IMR-90 (cell line): ENCODE data around the gene ADAMTS3. TPM values are rescaled to one million over a fixed set of nuclear protein-coding genes. Genes with fewer than 3 reads are reported as not detected.

Experiments used
- ATAC-seq: fragments of 200-7000 bp; cut with Tn5 transposase; 2 replicates; pipeline ENCODE4 v1.9.1; 2020; ENCODE audit warnings: low read depth, mild to moderate bottlenecking, moderate library complexity
- BruUV-seq: library from RNA; stranded (reverse); fragments of 400-500 nt; replicated peaks from 2 replicates; lab custom pipeline; 2021; lab: Mats Ljungman, UMichigan
- CTCF ChIA-PET: fragments of 300-600 bp; formaldehyde crosslinking; extraction: SDS; loops from one replicate; lab custom pipeline; 2021; ENCODE audit warnings: antibody characterized with exemption; lab: Yijun Ruan, JAX
- POLR2A ChIA-PET: fragments of 300-600 bp; sonication (Branson Sonifier 250); formaldehyde crosslinking; loops from one replicate; lab custom pipeline; 2022; ENCODE audit warnings: antibody characterized with exemption; ENCODE audit not compliant: unreplicated experiment; lab: Charles Lee
- DNase-seq: peaks from one replicate; pipeline ENCODE4 v3.0.0; 2013
- H2AFZ ChIP-seq: replicated peaks from 2 replicates; pipeline ENCODE3; 2013; ENCODE audit warnings: low read length, mild to moderate bottlenecking; ENCODE audit not compliant: poor library complexity
- H2AK5ac ChIP-seq: 2 replicates; pipeline ENCODE4 v1.6.1; 2013; ENCODE audit warnings: low read depth, low read length, inconsistent platforms
- H2AK9ac ChIP-seq: replicated peaks from 2 replicates; pipeline ENCODE3; 2013; ENCODE audit warnings: mild to moderate bottlenecking, low read depth, low read length, moderate library complexity; ENCODE audit not compliant: poor library complexity
- H2BK120ac ChIP-seq: 2 replicates; pipeline ENCODE4 v1.6.1; 2013; ENCODE audit warnings: low read depth, low read length, inconsistent platforms
- H2BK15ac ChIP-seq: 3 replicates; pipeline ENCODE4 v1.6.1; 2013; ENCODE audit warnings: low read depth, low read length, inconsistent platforms
- H2BK20ac ChIP-seq: 2 replicates; pipeline ENCODE4 v1.6.1; 2013; ENCODE audit warnings: low read depth, mild to moderate bottlenecking, inconsistent platforms, low read length, moderate library complexity
- H2BK5ac ChIP-seq: 2 replicates; pipeline ENCODE4 v1.6.1; 2013; ENCODE audit warnings: mild to moderate bottlenecking, low read depth, low read length, inconsistent platforms; ENCODE audit not compliant: poor library complexity, severe bottlenecking
- H3K14ac ChIP-seq: replicated peaks from 2 replicates; pipeline ENCODE4 v1.6.1; 2013; ENCODE audit warnings: low read depth, low read length, inconsistent platforms
- H3K18ac ChIP-seq: 2 replicates; pipeline ENCODE4 v1.6.1; 2013; ENCODE audit warnings: low read depth, low read length, control low read depth
- H3K23ac ChIP-seq: 2 replicates; pipeline ENCODE4 v1.6.1; 2013; ENCODE audit warnings: low read depth, low read length, inconsistent platforms
- H3K27ac ChIP-seq: 2 replicates; pipeline ENCODE4 v1.5.1; 2013; ENCODE audit warnings: mild to moderate bottlenecking, control low read depth, low read length; ENCODE audit not compliant: insufficient read depth
- H3K27me3 ChIP-seq: 2 replicates; pipeline ENCODE4 v1.6.1; 2013; ENCODE audit warnings: low read length; ENCODE audit not compliant: control insufficient read depth, insufficient read depth
- H3K36me3 ChIP-seq: 2 replicates; pipeline ENCODE4 v1.6.1; 2013; ENCODE audit warnings: low read length, mixed read lengths; ENCODE audit not compliant: control insufficient read depth, insufficient read depth
- H3K4ac ChIP-seq: 2 replicates; pipeline ENCODE4 v1.6.1; 2013; ENCODE audit warnings: low read depth, low read length, inconsistent platforms
- H3K4me1 ChIP-seq: 2 replicates; pipeline ENCODE4 v1.6.1; 2013; ENCODE audit warnings: low read length, mixed read lengths; ENCODE audit not compliant: control insufficient read depth, insufficient read depth
- H3K4me2 ChIP-seq: 2 replicates; pipeline ENCODE4 v1.6.1; 2013; ENCODE audit warnings: low read depth, mild to moderate bottlenecking, control low read depth, low read length, moderate library complexity
- H3K4me3 ChIP-seq: 2 replicates; pipeline ENCODE4 v1.5.1; 2013; ENCODE audit warnings: low read depth, mild to moderate bottlenecking, control low read depth, low read length, moderate library complexity; ENCODE audit not compliant: insufficient read depth
- H3K56ac ChIP-seq: 2 replicates; pipeline ENCODE4 v1.6.1; 2013; ENCODE audit warnings: low read length, inconsistent platforms; ENCODE audit not compliant: insufficient read depth; ENCODE audit errors: extremely low read depth
- H3K79me1 ChIP-seq, 2 experiments: 2 replicates each; pipeline ENCODE4 v1.6.1; 2013; ENCODE audit warnings: low read length in 2 of 2, inconsistent platforms in 1 of 2, low read depth in 1 of 2
- H3K9ac ChIP-seq: 2 replicates; pipeline ENCODE4 v1.6.1; 2013; ENCODE audit warnings: low read depth, low read length, control low read depth
- H3K9me1 ChIP-seq: 2 replicates; pipeline ENCODE4 v1.6.1; 2013; ENCODE audit warnings: low read length, inconsistent platforms; ENCODE audit not compliant: insufficient read depth
- H3K9me3 ChIP-seq: 2 replicates; pipeline ENCODE4 v1.6.1; 2013; ENCODE audit warnings: low read length; ENCODE audit not compliant: control insufficient read depth, insufficient read depth
- H4K20me1 ChIP-seq: 2 replicates; pipeline ENCODE4 v1.6.1; 2013; ENCODE audit warnings: low read length, inconsistent platforms; ENCODE audit not compliant: insufficient read depth
- H4K5ac ChIP-seq: 2 replicates; pipeline ENCODE4 v1.6.1; 2013; ENCODE audit warnings: mild to moderate bottlenecking, low read depth, low read length, control low read depth
- H4K8ac ChIP-seq, 2 experiments: 2 replicates each; pipeline ENCODE4 v1.6.1; 2013; ENCODE audit warnings: low read depth in 2 of 2, low read length in 2 of 2, control low read depth in 1 of 2, inconsistent platforms in 1 of 2
- H4K91ac ChIP-seq: 2 replicates; pipeline ENCODE4 v1.6.1; 2013; ENCODE audit warnings: low read depth, low read length, inconsistent platforms; ENCODE audit not compliant: insufficient read depth
- CEBPB ChIP-seq: IDR thresholded peaks from 2 replicates; pipeline ENCODE4 v1.6.1; 2012; ENCODE audit warnings: low read depth, low read length, improper control_type of control experiment
- CHD1 ChIP-seq: IDR thresholded peaks from 2 replicates; pipeline ENCODE4 v1.6.1; 2012; ENCODE audit warnings: low read depth, low read length, improper control_type of control experiment
- CTCF ChIP-seq: conservative IDR thresholded peaks from 2 replicates; pipeline ENCODE4 v1.5.1; 2012; ENCODE audit warnings: mild to moderate bottlenecking, low read depth, low read length, improper control_type of control experiment
- FOS ChIP-seq: fragments of 150-350 bp; IDR thresholded peaks from 2 replicates; pipeline ENCODE4 v1.6.1; 2016; ENCODE audit warnings: low read depth, low read length
- MAZ ChIP-seq: IDR thresholded peaks from 2 replicates; pipeline ENCODE4 v1.6.1; 2012; ENCODE audit warnings: low read depth, mild to moderate bottlenecking, low read length, improper control_type of control experiment, moderate library complexity, borderline replicate concordance
- NFE2L2 ChIP-seq: fragments of 150-350 bp; IDR thresholded peaks from 2 replicates; pipeline ENCODE4 v1.6.1; 2016; ENCODE audit warnings: low read depth, mild to moderate bottlenecking, low read length
- POLR2A ChIP-seq: IDR thresholded peaks from 2 replicates; pipeline ENCODE4 v1.6.1; 2012; ENCODE audit warnings: mild to moderate bottlenecking, low read depth, low read length
- RCOR1 ChIP-seq: IDR thresholded peaks from 2 replicates; pipeline ENCODE4 v1.6.1; 2012; ENCODE audit warnings: mild to moderate bottlenecking, low read length, improper control_type of control experiment; ENCODE audit not compliant: insufficient replicate concordance
- SMC3 ChIP-seq: fragments of 150-350 bp; IDR thresholded peaks from 2 replicates; pipeline ENCODE4 v1.6.1; 2016; ENCODE audit warnings: low read depth, mild to moderate bottlenecking, antibody characterized with exemption, low read length, moderate library complexity
- USF2 ChIP-seq: fragments of 150-350 bp; IDR thresholded peaks from 2 replicates; pipeline ENCODE4 v1.6.1; 2017; ENCODE audit warnings: mild to moderate bottlenecking, antibody characterized with exemption, low read length, low read depth
- WGBS, 2 experiments: methylation state at CpG; one replicate each; pipeline versions ENCODE4 v1.1.5 to v1.1.7; 2013; ENCODE audit warnings: missing lambda C conversion rate in 2 of 2; ENCODE audit not compliant: insufficient read length in 1 of 2; ENCODE audit errors: extremely low coverage in 2 of 2; 5-methylcytosine and 5-hydroxymethylcytosine counted together
- dilution Hi-C: fragments of 300-500 bp; cut with HindIII; formaldehyde crosslinking; loops from one replicate; pipeline ENCODE4 v1.14.3; 2018; ENCODE audit warnings: low sequenced_read_pairs; ENCODE audit not compliant: unreplicated experiment
- in situ Hi-C: fragments of 300-500 bp; cut with MboI; formaldehyde crosslinking; loops from 3 replicates; pipeline ENCODE4 v1.14.3; 2019; ENCODE audit warnings: low sequenced_read_pairs, inconsistent platforms, mixed read lengths
- intact Hi-C: fragments of 100-400 bp; cut with micrococcal nuclease; formaldehyde crosslinking; loops from 2 replicates; pipeline ENCODE4 v1.10.0; 2022
- polyA plus RNA-seq, 3 experiments: library from polyadenylated mRNA; depleted of rRNA; stranded (reverse); fragments of >200 nt; gene quantifications; 2 replicates each; pipeline ENCODE4 v1.2.3, GENCODE V29; 2012; ENCODE audit warnings: low replicate concordance in 1 of 3
- total RNA-seq: library from RNA; depleted of rRNA; stranded (reverse); fragments of >200 nt; gene quantifications from 2 replicates; pipeline ENCODE4 v1.2.3, GENCODE V29; 2012

The ADAMTS3 gene
- total and polyA plus RNA-seq, 2 of the 4 experiments (the other 2 are of a cell fraction) = 0.68 to 2.9 TPM

- H3K9me1 ChIP-seq = no peaks in the 10 kb centered on the region
- no peak overlapping the region for H3K4ac ChIP-seq
- no peak overlapping the region for H4K5ac ChIP-seq
- no peak overlapping the region for H4K91ac ChIP-seq
- H2BK15ac ChIP-seq = no peak overlapping the region
- ATAC-seq (no peak), DNase-seq (no peak)
- no peaks in the 10 kb centered on the region for H3K79me1 ChIP-seq
- H2AK9ac ChIP-seq = no peak overlapping the region
- H3K14ac ChIP-seq = no peak overlapping the region
- no peaks in the 10 kb centered on the region for H3K36me3 ChIP-seq
- TF ChIP-seq CEBPB (no peak), USF2 (no peak), POLR2A (no peak), FOS (no peak), RCOR1 (no peak), CTCF (no peak), NFE2L2 (no peak), MAZ (no peak), CHD1 (no peak), SMC3 (no peak)
- H2AFZ ChIP-seq = no peak overlapping the region
- no peaks in the 10 kb centered on the region for H3K9me3 ChIP-seq
- no peak overlapping the region for H3K23ac ChIP-seq
- BruUV-seq = no TSS peak
- no peak overlapping the region for H3K4me2 ChIP-seq
- WGBS, 2 experiments = no CpG with 5 or more reads among the region's 6 CpGs
- dilution Hi-C loops (no loop called here), in situ Hi-C loops (no loop called here), intact Hi-C loops (no loop called here)
- H3K18ac ChIP-seq = no peak overlapping the region
- H3K9ac ChIP-seq = no peak overlapping the region
- POLR2A ChIA-PET = no interaction called here
- no peak overlapping the region for H2BK120ac ChIP-seq
- H2BK5ac ChIP-seq = no peak overlapping the region
- H4K8ac ChIP-seq = no peak overlapping the region
- H3K27ac ChIP-seq = no peak overlapping the region
- no peak overlapping the region for H2AK5ac ChIP-seq
- H2BK20ac ChIP-seq = no peak overlapping the region
- CTCF ChIA-PET = no interaction called here
- H3K27me3 ChIP-seq = no peaks in the 10 kb centered on the region
- no peak overlapping the region for H3K4me3 ChIP-seq
- H4K20me1 ChIP-seq = no peaks in the 10 kb centered on the region
- H3K56ac ChIP-seq = no peak overlapping the region
- H3K4me1 ChIP-seq = no peaks in the 10 kb centered on the region; the same call in 1 of the 2 replicates
Measured at GRCh38 chr4:72571337-72571736, 2.3 kb upstream of the ADAMTS3 start.
